ENCODE measurements around the gene H19.

The H19 gene

GRCh38 chr11:1946812-1947484 is 50.7 kb downstream of the H19 start, which contains the start of gene MRPL23:
TSS of gene MRPL23 (plus strand) at chr11:1947332. CDS start at chr11:1947363, 31 bp downstream.
- DNase-seq: no peak

All from NCI-H1694 (cell line).